A549 treated with AZD2906 at 1 μM for 4 hours (cell line): ENCODE data around the gene LAD1. TPM values are rescaled to one million over a fixed set of nuclear protein-coding genes. Genes with fewer than 3 reads are reported as not detected.

ENCODE experiments used
- total RNA-seq: library from RNA; stranded (reverse); fragments of 200-300 nt; extraction: Qiagen RNA extraction; gene quantifications from 5 replicates; pipeline ENCODE4 v1.2.3, GENCODE V29; 2022

The LAD1 gene, protein sequence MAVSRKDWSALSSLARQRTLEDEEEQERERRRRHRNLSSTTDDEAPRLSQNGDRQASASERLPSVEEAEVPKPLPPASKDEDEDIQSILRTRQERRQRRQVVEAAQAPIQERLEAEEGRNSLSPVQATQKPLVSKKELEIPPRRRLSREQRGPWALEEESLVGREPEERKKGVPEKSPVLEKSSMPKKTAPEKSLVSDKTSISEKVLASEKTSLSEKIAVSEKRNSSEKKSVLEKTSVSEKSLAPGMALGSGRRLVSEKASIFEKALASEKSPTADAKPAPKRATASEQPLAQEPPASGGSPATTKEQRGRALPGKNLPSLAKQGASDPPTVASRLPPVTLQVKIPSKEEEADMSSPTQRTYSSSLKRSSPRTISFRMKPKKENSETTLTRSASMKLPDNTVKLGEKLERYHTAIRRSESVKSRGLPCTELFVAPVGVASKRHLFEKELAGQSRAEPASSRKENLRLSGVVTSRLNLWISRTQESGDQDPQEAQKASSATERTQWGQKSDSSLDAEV
- 0.63 to 1.3 TPM (median 1.0 TPM) in 5 replicates for total RNA-seq

DNA sequence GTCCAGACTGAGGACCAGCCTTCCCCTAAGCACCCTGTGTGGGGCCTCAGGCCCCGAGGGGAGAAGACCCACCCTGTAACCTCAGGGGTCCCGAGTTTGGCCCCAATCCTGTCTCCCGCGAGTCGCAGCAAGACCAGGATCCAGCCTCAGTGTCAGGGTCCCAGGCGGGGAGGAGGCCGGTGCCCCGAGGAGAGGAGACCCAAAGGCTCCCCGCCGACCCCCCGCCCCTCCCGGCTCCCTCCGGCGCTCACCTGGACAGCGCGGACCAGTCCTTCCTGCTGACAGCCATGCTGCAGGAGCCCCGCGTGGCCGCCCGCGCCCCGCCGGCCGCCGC lies at the start of gene LAD1:
LAD1 (minus strand) TSS at position 307 of the 334 bp plus-strand sequence; CDS start at position 289, 18 bp downstream.

DNA sequence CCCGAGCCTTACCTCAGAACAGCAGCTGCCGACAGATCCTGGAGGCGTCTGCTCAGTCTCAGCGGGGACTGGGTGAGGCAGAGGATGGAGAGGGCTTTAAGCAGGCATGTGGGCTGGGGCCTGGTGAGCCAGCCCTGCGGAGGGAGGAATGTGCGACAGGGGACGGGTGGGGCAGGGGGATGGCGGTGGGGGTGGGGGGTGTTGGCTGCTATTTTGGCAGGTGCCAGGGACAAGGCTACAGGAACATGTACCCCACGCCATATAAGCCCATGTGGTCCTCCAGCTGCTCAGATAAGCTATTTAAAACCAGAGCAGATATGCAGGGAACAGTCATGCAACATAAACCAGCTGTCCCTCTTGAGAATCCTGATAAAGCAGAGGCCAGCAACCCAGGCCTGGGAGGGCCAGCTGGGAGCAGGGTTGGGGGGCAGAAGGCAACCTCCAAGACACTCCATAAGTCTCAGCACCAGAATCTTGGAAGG lies 21.5 kb downstream of the LAD1 start, which contains the start of gene TNNT2:
TNNT2 (minus strand) TSS at position 70 of the 482 bp plus-strand sequence. CDS start 4,426 bp downstream, outside the sequence.

Other genes with a start within 250 kb of the LAD1 start
- gene TMEM9, start 244.8 kb downstream of the LAD1 start, total RNA-seq, result 81.1 to 84.2 TPM (median 83.4 TPM) in 5 replicates
- gene IGFN1, start 208.5 kb downstream of the LAD1 start, total RNA-seq, result 0.31 to 0.71 TPM (median 0.56 TPM) in 5 replicates
- 0.02 to 0.07 TPM (median 0.05 TPM) in 5 replicates for gene PKP1, start 115.8 kb downstream of the LAD1 start, total RNA-seq
- 0.14 to 0.40 TPM (median 0.20 TPM) in 5 replicates for gene TNNT2, start 21.6 kb downstream of the LAD1 start, total RNA-seq
- not detected in 5 replicates for gene TNNI1, start 22.4 kb upstream of the LAD1 start, total RNA-seq
- 93.9 to 183 TPM (median 154 TPM) in 5 replicates for gene PHLDA3, start 69.9 kb upstream of the LAD1 start, total RNA-seq
- gene CSRP1, start 107.8 kb upstream of the LAD1 start, total RNA-seq, result 364 to 621 TPM (median 381 TPM) in 5 replicates
- 4.2 to 7.5 TPM (median 6.0 TPM) in 5 replicates for gene NAV1, start 139.8 kb upstream of the LAD1 start, total RNA-seq